ENCODE data around the gene AEBP2.

DNA sequence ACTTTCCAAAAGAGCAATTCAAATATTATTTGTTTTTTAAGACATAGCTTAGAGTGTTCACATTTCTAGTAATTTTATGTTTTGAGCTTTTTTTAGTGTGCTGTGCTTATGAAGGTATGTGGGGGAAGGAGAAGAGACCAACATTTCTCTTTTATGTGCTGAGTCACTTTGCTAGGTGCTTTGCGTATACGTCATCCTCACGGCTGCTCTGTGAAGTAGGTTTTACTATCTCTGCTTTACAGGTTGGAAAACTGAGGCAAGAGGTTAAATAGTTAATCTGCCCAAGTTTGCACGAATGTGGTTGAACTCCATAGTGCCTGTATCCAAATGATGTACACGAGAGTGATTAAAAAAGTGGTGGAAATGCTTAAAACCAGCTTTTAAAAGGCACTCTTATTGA lies 75.9 kb downstream of the AEBP2 start:
- TF ChIP-seq YY1 (IDR thresholded peaks at IDR 0.05; ENCODE audit: low read depth, low read length) (no peak), EP300 (IDR thresholded peaks at IDR 0.05; ENCODE audit: borderline replicate concordance in 1 of 2, low read depth in 2 of 2, low read length in 2 of 2) (no peak), HDAC6 (IDR thresholded peaks at IDR 0.05; ENCODE audit: low read depth, low read length) (no peak), ZNF274 (IDR thresholded peaks at IDR 0.05; ENCODE audit: borderline replicate concordance, extremely low read depth, low read length) (no peak)
- TF ChIP-seq, protein P1, sequence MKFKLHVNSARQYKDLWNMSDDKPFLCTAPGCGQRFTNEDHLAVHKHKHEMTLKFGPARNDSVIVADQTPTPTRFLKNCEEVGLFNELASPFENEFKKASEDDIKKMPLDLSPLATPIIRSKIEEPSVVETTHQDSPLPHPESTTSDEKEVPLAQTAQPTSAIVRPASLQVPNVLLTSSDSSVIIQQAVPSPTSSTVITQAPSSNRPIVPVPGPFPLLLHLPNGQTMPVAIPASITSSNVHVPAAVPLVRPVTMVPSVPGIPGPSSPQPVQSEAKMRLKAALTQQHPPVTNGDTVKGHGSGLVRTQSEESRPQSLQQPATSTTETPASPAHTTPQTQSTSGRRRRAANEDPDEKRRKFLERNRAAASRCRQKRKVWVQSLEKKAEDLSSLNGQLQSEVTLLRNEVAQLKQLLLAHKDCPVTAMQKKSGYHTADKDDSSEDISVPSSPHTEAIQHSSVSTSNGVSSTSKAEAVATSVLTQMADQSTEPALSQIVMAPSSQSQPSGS (IDR thresholded peaks at IDR 0.05; ENCODE audit: low read length), result no peak; the same call in 1 of the 2 replicates
- TF ChIP-seq, protein P2, sequence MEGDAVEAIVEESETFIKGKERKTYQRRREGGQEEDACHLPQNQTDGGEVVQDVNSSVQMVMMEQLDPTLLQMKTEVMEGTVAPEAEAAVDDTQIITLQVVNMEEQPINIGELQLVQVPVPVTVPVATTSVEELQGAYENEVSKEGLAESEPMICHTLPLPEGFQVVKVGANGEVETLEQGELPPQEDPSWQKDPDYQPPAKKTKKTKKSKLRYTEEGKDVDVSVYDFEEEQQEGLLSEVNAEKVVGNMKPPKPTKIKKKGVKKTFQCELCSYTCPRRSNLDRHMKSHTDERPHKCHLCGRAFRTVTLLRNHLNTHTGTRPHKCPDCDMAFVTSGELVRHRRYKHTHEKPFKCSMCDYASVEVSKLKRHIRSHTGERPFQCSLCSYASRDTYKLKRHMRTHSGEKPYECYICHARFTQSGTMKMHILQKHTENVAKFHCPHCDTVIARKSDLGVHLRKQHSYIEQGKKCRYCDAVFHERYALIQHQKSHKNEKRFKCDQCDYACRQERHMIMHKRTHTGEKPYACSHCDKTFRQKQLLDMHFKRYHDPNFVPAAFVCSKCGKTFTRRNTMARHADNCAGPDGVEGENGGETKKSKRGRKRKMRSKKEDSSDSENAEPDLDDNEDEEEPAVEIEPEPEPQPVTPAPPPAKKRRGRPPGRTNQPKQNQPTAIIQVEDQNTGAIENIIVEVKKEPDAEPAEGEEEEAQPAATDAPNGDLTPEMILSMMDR (IDR thresholded peaks at IDR 0.05; ENCODE audit: control extremely low read depth in 1 of 3, insufficient read depth in 1 of 3, low read depth in 1 of 3, low read length in 3 of 3), result no peak

Measured in H1 (cell line).